NCI-H2081 (cell line): ENCODE measurements around the gene IL12A.

Experiments
- DNase-seq, 2 experiments: peaks; one replicate each; lab custom pipeline; 2025; lab: John Stamatoyannopoulos, UW

IL12A gene

GRCh38 chr3:159989973-159990846 lies 1.6 kb downstream of the IL12A start:
- peak in 1 of 2 experiments; percentile 40 for DNase-seq

GRCh38 chr3:159991591-159991990 lies 3.0 kb downstream of the IL12A start:
- DNase-seq = no peak

GRCh38 chr3:159992589-159992988 lies 4.0 kb downstream of the IL12A start:
- no peak for DNase-seq

GRCh38 chr3:159994182-159994581 lies 5.5 kb downstream of the IL12A start:
- DNase-seq = no peak

- DNase-seq = no peak
These were observed 6.5 kb downstream of the IL12A start for GRCh38 chr3:159995091-159995490.

- DNase-seq = no peak
These were observed 7.4 kb downstream of the IL12A start for GRCh38 chr3:159996018-159996417.

- DNase-seq = no peak
These were observed 8.3 kb downstream of the IL12A start for GRCh38 chr3:159996959-159997358.

- no peak for DNase-seq
These were observed 12.6 kb downstream of the IL12A start for GRCh38 chr3:160001148-160001760.

- DNase-seq = peak in 1 of 2 experiments; percentile 43
These were observed 13.4 kb downstream of the IL12A start for GRCh38 chr3:160001850-160002623.

- DNase-seq = peak; percentile 71 to 76
These were observed 15.0 kb downstream of the IL12A start for GRCh38 chr3:160003520-160004128.

GRCh38 chr3:160005004-160005403 lies 16.4 kb downstream of the IL12A start:
- no peak for DNase-seq

- peak; percentile 66 for DNase-seq
These were observed 17.9 kb downstream of the IL12A start for GRCh38 chr3:160006282-160007163.

GRCh38 chr3:160008961-160009360 lies 20.3 kb downstream of the IL12A start:
- no peak for DNase-seq

- DNase-seq = no peak
These were observed 20.9 kb downstream of the IL12A start for GRCh38 chr3:160009525-160009924.

- no peak for DNase-seq
These were observed 21.9 kb downstream of the IL12A start for GRCh38 chr3:160010578-160010977.

- DNase-seq = no peak
These were observed 23.5 kb downstream of the IL12A start for GRCh38 chr3:160012108-160012507.

- no peak for DNase-seq
These were observed 28.3 kb downstream of the IL12A start for GRCh38 chr3:160016972-160017371.

GRCh38 chr3:160018959-160019358 lies 30.3 kb downstream of the IL12A start:
- DNase-seq = peak in 1 of 2 experiments; percentile 12

- no peak for DNase-seq
These were observed 31.5 kb downstream of the IL12A start for GRCh38 chr3:160020057-160020711.

GRCh38 chr3:160022068-160022467 lies 33.4 kb downstream of the IL12A start:
- no peak for DNase-seq

GRCh38 chr3:160023476-160023875 lies 34.8 kb downstream of the IL12A start:
- DNase-seq = no peak
